HG02970 (cell line): ENCODE measurements around the gene KIAA1586.

Experiments used
- ATAC-seq: cut with Tn5 transposase; IDR thresholded peaks from one replicate; pipeline ENCODE4 v1.9.1; 2021; ENCODE audit warnings: mild to moderate bottlenecking, moderate library complexity, moderate number of reproducible peaks; ENCODE audit not compliant: unreplicated experiment, low FRiP score

The KIAA1586 gene

GRCh38 chr6:57102976-57103375, 56.5 kb downstream of the KIAA1586 start:
- no peak for ATAC-seq

- no peak for ATAC-seq
These were observed 57.8 kb downstream of the KIAA1586 start for GRCh38 chr6:57104336-57104735.
